Activated CD4-positive, alpha-beta T cell treated with anti-CD3 and anti-CD28 coated beads for 4 hours (primary cell): Measurements from ENCODE around the gene NPAS1.
A peak's percentile ranks its signal among the peaks of the same experiment; 100 is the strongest.

Experiments used
- DNase-seq, 2 donors: peaks; one replicate each; pipeline ENCODE4 v3.0.0-alpha.2; 2020

Gene NPAS1

GRCh38 chr19:47019431-47020041 is at the start of gene NPAS1:
TSS of gene NPAS1 (plus strand) at chr19:47019837. CDS start at chr19:47021048, 1,211 bp downstream.
- no peak for DNase-seq

GRCh38 chr19:46970815-46971214 is 48.8 kb upstream of the NPAS1 start:
- DNase-seq: no peak

DNA sequence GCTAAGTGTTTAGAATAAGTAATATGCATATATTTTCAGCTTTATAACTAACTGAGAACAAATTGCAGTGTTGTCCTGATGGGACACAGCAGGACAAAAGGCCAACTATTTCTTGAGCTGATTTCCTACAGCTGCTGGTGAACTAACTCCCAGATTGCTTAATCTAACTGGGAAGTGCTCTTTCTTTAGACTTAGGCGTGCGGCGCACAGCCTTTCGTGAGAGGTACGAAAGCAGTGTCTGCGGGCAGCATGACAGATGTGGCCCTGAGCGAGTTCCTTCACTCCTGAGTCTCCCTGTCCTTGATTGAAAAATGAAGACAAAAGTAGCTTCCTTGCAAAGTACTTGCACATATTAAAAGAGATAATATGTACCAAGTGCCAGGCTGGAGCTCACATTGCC is 47.3 kb upstream of the NPAS1 start:
- DNase-seq: no peak

DNA sequence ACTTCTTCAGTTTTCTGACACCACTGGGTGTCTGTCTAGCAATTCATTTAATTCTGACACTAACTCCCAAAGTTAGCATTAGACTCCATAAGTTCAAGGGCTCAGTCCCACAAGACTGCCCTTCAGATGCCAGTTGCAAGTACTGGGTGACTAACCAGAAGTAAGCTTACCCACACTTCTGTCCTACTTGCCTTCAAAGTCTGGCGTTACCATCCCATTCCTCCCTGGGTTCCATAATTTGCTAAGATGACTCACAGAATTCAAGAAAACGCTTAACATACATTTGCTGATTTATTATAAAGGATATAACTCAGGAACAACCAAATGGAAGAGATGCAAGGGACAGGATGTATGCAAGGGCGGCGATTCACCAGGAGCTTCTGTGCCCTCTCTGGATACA is 45.5 kb upstream of the NPAS1 start:
- DNase-seq: no peak

- no peak for DNase-seq
Observed at GRCh38 chr19:46975011-46975924, 44.4 kb upstream of the NPAS1 start.

DNA sequence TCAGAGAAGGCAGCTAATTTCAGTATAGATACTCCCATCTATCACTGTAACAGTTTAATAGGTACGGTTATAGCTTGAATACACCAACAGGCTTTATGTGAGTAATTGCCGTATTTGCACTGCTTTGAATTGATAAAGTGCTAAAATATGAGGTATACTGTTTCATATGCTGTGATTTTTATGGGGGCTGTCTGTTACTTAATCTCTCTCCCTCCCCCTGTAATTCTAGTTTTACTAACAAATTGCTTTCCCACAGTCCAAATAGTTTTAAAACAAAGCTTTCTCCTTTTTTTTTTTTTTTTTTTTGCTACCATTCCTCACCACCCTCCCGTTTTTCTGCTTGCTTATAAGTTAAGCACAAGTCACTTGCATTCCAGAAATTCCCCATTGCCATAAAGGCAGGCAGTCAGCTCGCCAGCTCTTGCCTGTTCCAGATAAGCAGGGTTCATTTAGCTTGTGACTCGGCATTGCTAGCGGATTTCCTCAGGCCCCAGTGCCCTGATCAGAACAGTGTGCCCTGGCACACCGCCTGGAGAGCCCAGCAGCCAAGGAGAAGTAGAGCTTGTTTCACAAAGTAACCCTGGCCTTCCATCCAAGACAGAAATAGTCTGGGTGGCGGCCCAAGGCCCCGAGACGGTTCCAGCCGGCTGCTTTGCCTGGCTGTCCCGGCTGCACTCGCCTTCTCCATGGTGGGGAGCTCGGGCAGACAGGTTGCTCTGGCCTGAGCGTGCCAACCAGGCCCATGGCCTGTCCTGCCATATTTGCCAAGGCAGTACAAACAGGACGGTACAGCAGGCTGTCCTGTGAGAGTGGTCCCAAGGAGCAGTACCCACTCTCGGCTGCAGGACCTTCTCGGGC is 43.5 kb upstream of the NPAS1 start:
- no peak for DNase-seq

- DNase-seq: no peak
Observed at GRCh38 chr19:46976845-46977320, 42.8 kb upstream of the NPAS1 start.

DNA sequence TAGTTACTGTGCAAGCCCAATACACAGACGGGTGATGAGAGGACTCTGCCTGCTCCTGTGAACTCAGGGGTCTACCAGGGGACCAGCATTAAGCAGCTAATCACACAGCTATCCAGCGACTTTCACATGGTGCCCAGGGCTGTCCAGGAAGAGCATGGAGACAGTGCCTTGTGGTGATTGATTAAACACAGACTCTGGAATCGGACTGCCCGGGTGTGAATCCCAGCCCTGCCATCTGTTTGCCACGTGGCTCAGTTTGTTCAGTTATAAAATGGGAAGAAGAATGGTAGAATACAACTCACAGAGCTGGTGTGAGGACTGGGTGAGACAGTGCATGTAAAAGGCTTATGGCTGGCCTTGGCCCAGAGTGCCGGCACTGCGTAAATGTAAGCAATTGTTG is 42.1 kb upstream of the NPAS1 start:
- no peak for DNase-seq

DNA sequence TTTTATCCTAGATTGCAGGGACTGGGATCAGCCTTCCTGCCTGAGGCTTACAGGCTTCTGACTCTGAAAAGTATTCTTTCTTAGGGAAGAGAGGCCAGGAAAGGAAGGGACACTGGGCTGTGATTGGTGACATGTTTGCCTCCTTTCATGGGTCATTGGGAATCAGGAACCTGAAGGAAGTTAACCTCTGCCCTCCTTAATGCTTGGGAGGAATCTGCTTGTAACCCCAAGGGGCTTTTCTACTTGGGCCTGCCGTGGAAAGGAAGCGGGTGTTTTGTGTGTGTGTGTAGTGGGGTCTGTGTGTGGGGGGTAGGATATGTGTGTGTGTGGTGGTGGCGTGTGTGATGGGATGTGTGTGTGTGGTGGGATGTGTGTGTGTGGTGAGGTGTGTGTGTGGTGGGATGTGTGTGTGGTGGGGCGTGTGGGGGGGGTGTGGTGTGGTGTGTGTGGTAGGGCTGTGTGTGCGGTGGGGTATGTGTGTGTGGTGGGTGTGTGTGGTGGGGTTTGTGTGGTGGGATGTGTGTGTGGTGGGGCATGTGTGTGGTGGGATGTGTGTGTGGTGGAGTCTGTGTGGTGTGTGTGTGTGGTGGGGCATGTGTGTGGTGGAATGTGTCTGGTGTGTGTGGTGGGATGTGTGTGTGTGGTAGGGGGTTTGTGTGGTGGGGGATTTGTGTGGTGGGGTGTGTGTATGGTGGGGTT is 41.3 kb upstream of the NPAS1 start:
- DNase-seq: no peak

GRCh38 chr19:46979126-46980105 is 40.2 kb upstream of the NPAS1 start:
- no peak for DNase-seq

GRCh38 chr19:46980761-46981160 is 38.9 kb upstream of the NPAS1 start:
- no peak for DNase-seq

DNA sequence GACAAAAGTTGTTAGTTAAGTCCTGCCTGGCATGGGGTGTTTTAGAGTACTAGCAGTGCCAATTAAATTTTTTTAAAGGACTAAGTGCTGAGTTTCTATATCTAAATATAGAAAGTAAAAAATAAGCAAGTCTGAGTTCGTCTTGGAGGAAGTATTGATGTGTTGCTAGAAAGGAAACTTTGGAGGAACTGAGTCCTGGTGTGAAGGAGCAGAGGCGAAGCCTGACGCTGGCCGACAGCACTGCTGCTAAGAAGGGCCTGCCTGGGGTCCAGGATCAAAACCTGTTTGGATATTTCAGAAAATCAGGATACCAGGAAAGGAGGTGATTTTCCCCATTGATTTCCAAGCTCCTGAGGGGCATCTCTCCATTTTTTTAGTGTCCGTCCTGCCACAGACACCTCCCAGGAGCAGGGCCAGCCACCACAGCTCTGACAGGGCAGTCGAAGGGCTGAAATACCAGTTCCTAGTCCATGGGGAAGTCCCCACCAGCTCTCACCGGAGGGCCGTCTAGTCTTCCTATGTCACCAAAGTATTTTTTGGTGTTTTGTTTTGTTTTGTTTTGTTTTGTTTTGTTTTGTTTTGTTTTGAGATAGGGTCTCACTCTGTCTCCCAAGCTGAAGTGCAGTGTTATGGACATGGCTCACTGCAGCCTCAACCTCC is 38.2 kb upstream of the NPAS1 start:
- DNase-seq: no peak

DNA sequence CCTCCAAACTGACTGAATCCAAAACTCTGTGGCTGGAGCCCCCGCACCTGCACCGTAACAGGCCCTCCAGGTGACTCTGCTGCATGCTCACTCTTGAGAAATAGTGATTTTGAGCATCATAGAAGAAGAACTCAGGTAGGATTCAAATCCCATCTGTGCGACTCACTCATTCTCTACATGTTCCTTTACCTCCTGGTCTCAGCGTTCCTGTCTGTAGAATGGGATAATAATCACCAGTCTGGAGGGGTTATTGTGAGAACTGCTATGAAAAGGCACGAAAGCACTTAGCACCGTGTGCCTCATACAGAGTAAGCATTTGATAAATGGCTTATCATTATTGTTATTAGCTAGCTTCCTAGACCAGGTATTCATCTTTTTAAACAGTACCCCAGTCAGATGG is 36.5 kb upstream of the NPAS1 start:
- DNase-seq: no peak

DNA sequence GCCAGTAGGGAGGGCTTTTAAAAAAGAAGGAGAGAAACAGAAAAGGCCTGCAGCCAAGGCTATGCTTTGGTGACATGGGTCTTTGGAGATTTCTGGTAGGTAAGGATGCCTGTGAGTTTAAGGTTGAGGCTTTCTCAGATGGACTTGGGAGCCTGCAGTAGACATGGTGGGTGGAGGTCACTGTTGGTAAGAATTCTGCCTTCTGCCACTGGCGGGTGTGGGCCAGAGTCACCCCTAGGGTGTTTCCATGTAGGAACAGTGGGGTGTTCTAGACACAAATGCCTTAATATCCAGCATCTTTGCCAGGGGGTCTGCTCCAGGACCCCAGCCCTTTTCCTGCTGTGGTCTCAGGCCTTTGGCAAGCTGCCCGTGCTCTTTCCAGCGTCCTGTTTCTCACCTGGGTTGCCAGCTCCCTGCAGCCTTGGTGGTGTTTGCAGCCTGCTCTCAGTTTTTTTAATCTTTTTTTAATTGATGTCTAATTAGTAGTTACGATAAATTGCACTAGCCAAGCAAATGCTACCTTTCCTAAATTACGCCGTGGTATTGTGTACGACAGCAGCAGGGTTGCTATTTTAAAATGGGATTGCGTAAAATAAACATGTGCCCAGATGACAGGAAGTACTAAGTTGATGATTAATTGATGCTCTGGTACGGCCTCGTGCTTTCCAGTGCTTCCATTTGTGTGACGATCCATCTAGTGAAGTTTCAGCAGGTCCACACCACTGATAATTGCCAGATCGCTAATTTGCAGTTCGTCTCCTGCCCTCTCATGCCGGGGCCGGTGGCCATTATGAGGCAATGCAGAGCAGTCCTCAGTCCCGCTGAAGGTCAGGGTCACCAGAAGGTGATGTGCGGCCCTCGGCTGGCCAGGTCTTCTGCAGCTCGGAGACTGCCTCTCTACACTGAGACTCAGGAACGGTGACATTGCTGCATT is 35.3 kb upstream of the NPAS1 start:
- DNase-seq: no peak

GRCh38 chr19:46985542-46986415 is 33.9 kb upstream of the NPAS1 start:
- DNase-seq: no peak

DNA sequence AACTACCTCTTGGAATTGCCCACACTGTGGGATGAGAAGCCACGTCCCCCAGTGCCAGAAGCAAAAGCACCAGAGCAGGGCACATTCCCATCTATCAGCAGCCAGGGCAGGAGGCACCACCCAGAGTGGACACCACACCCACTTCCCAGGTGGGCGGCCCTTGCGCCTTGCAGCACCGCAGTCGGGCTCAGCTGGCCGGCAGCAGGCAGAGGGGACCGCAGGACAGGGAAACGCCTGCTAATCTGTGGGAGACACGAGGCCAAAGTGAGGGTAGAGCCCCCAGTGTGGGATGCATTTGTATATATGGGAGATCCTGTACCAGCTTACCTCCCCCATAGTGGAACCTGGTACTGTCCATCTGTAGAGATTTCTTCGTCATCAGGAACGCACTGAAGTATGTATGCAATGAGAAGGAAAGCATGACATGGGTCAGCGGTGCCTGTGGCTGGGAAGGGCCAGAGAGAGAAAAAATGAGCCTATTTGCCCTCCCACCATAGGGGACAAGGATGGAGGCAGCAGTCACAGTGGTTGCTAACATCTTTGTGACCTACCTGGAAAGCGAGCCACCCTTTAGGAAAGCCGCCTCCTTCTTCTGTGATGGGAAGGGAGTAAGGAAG is 30.9 kb upstream of the NPAS1 start:
- DNase-seq: no peak

GRCh38 chr19:46990991-46991676 is 28.5 kb upstream of the NPAS1 start:
- DNase-seq: peak; percentile 62 to 67
